Measurements from ENCODE around the gene PSMA4. TPM values are rescaled to one million over a fixed set of nuclear protein-coding genes. Genes with fewer than 3 reads are reported as not detected.

PSMA4 gene
- total and polyA plus RNA-seq, 2 of the 8 experiments (the other 6 are each of a cell fraction or from before 2014, with no cell fraction given): 348 to 445 TPM

DNA sequence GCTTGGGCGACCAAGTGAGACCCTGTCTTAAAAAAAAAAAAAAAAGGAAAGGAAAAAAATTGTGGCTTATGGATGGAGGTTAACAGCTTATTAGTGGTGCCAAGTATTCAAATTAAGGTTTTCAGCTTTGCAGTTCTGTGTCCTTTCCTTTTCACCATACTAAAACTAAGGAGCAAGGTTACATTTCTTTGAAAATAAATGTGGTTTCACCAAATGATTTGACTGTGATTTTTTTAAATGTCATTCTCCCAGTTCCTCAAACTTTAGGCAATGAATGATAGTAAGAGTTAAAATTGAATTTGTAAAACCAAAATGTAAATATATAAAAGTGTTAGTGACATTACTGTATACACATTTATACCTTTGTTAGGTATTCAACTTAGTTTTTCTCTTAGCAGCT is 34.7 kb downstream of the PSMA4 start (continued):
- TF ChIP-seq, protein P1, sequence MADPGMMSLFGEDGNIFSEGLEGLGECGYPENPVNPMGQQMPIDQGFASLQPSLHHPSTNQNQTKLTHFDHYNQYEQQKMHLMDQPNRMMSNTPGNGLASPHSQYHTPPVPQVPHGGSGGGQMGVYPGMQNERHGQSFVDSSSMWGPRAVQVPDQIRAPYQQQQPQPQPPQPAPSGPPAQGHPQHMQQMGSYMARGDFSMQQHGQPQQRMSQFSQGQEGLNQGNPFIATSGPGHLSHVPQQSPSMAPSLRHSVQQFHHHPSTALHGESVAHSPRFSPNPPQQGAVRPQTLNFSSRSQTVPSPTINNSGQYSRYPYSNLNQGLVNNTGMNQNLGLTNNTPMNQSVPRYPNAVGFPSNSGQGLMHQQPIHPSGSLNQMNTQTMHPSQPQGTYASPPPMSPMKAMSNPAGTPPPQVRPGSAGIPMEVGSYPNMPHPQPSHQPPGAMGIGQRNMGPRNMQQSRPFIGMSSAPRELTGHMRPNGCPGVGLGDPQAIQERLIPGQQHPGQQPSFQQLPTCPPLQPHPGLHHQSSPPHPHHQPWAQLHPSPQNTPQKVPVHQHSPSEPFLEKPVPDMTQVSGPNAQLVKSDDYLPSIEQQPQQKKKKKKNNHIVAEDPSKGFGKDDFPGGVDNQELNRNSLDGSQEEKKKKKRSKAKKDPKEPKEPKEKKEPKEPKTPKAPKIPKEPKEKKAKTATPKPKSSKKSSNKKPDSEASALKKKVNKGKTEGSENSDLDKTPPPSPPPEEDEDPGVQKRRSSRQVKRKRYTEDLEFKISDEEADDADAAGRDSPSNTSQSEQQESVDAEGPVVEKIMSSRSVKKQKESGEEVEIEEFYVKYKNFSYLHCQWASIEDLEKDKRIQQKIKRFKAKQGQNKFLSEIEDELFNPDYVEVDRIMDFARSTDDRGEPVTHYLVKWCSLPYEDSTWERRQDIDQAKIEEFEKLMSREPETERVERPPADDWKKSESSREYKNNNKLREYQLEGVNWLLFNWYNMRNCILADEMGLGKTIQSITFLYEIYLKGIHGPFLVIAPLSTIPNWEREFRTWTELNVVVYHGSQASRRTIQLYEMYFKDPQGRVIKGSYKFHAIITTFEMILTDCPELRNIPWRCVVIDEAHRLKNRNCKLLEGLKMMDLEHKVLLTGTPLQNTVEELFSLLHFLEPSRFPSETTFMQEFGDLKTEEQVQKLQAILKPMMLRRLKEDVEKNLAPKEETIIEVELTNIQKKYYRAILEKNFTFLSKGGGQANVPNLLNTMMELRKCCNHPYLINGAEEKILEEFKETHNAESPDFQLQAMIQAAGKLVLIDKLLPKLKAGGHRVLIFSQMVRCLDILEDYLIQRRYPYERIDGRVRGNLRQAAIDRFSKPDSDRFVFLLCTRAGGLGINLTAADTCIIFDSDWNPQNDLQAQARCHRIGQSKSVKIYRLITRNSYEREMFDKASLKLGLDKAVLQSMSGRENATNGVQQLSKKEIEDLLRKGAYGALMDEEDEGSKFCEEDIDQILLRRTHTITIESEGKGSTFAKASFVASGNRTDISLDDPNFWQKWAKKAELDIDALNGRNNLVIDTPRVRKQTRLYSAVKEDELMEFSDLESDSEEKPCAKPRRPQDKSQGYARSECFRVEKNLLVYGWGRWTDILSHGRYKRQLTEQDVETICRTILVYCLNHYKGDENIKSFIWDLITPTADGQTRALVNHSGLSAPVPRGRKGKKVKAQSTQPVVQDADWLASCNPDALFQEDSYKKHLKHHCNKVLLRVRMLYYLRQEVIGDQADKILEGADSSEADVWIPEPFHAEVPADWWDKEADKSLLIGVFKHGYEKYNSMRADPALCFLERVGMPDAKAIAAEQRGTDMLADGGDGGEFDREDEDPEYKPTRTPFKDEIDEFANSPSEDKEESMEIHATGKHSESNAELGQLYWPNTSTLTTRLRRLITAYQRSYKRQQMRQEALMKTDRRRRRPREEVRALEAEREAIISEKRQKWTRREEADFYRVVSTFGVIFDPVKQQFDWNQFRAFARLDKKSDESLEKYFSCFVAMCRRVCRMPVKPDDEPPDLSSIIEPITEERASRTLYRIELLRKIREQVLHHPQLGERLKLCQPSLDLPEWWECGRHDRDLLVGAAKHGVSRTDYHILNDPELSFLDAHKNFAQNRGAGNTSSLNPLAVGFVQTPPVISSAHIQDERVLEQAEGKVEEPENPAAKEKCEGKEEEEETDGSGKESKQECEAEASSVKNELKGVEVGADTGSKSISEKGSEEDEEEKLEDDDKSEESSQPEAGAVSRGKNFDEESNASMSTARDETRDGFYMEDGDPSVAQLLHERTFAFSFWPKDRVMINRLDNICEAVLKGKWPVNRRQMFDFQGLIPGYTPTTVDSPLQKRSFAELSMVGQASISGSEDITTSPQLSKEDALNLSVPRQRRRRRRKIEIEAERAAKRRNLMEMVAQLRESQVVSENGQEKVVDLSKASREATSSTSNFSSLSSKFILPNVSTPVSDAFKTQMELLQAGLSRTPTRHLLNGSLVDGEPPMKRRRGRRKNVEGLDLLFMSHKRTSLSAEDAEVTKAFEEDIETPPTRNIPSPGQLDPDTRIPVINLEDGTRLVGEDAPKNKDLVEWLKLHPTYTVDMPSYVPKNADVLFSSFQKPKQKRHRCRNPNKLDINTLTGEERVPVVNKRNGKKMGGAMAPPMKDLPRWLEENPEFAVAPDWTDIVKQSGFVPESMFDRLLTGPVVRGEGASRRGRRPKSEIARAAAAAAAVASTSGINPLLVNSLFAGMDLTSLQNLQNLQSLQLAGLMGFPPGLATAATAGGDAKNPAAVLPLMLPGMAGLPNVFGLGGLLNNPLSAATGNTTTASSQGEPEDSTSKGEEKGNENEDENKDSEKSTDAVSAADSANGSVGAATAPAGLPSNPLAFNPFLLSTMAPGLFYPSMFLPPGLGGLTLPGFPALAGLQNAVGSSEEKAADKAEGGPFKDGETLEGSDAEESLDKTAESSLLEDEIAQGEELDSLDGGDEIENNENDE (IDR thresholded peaks at IDR 0.05; ENCODE audit: insufficient replicate concordance, low read length): no peak

Measured in H1 (cell line).